ENCODE results near the gene SULT1B1. TPM values are rescaled to one million over a fixed set of nuclear protein-coding genes. Genes with fewer than 3 reads are reported as not detected.

Gene SULT1B1
- total RNA-seq, 1 experiment from 2014 or later, result not detected

- Histone ChIP-seq H2BK15ac (ENCODE audit: low read depth, low read length) (no peak overlapping the region), H3K27me3 (ENCODE audit: insufficient read depth, low read length) (no peaks in the 10 kb centered on the region), H4K91ac (ENCODE audit: insufficient read length, low read depth, low read length) (no peak overlapping the region), H3K18ac (ENCODE audit: insufficient read length, low read depth, low read length) (no peak overlapping the region), H2AFZ (ENCODE audit: low read length) (no peak overlapping the region), H3K4me2 (ENCODE audit: insufficient read depth, insufficient read length, low read length) (no peak overlapping the region), H3K56ac (ENCODE audit: insufficient read length, low read depth, low read length) (no peak overlapping the region), H2BK20ac (ENCODE audit: low read depth, low read length, poor library complexity, severe bottlenecking) (no peak overlapping the region), H3K79me2 (ENCODE audit: insufficient read depth, low read length) (no peaks in the 10 kb centered on the region), H2BK120ac (ENCODE audit: low read depth, low read length, poor library complexity, severe bottlenecking) (no peak overlapping the region), H3T11ph (ENCODE audit: low read length) (no peak overlapping the region), H2AK5ac (ENCODE audit: insufficient read length, low read length) (no peak overlapping the region), H3K4me1 (ENCODE audit: insufficient read depth, low read length) (no peaks in the 10 kb centered on the region), H4K8ac (replicated peaks; ENCODE audit: insufficient read length, low read depth, low read length) (no peak overlapping the region), H4K20me1 (ENCODE audit: control insufficient read depth, insufficient read depth, insufficient read length) (no peaks in the 10 kb centered on the region), H3K4ac (ENCODE audit: low read depth, low read length) (no peak overlapping the region), H3K14ac (ENCODE audit: insufficient read depth, low read length) (no peak overlapping the region), H3K79me1 (ENCODE audit: insufficient read depth, low read depth, low read length, poor library complexity, severe bottlenecking) (no peaks in the 10 kb centered on the region), H2BK5ac (ENCODE audit: insufficient read length, low read length) (no peak overlapping the region), H3K27ac (ENCODE audit: insufficient read length, low read depth, low read length) (no peak overlapping the region), H2BK12ac (ENCODE audit: insufficient read length, low read depth, low read length) (no peak overlapping the region), H4K5ac (ENCODE audit: insufficient read length, low read depth, low read length) (no peak overlapping the region), H3K23ac (ENCODE audit: insufficient read length, low read depth, low read length) (no peak overlapping the region), H3K23me2 (ENCODE audit: insufficient read length, low read depth, low read length, poor library complexity, severe bottlenecking) (no peaks in the 10 kb centered on the region), H3K9me3 (ENCODE audit: control insufficient read depth, low read depth, low read length) (no peaks in the 10 kb centered on the region), H3K9ac (ENCODE audit: extremely low read depth, insufficient read length, low read length) (no peak overlapping the region)
- DNase-seq, result no peak
- Mint-ChIP-seq H3K27me3 (ENCODE audit: low read depth) (no peaks in the 10 kb centered on the region), H3K4me1 (peaks cover 3% of the 10 kb centered on the region in 2 experiments; a peak in 2 of 4 replicates), H3K27ac (no peak overlapping the region), H3K36me3 (ENCODE audit: insufficient read depth in 1 of 3, low read depth in 3 of 3) (no peaks in the 10 kb centered on the region), H3K4me3 (no peak overlapping the region), H3K9me3 (no peaks in the 10 kb centered on the region)
- no CpG with 5 or more reads among the region's 1 CpG for WGBS (ENCODE audit: extremely low coverage, insufficient read length, low lambda C conversion rate)
- no peak for TF ChIP-seq CTCF (conservative IDR thresholded peaks at IDR 0.05)
Observed at GRCh38 chr4:69800599-69800998, 40.2 kb upstream of the SULT1B1 start.

Data from H9 (cell line).